C4-2B (cell line): Measurements from ENCODE around the gene SLC2A11.

Source experiments
- ZFX ChIP-seq: fragments of 450-650 bp; IDR thresholded peaks from 2 replicates; pipeline ENCODE4 v1.6.1; 2017
- TF ChIP-seq, protein P1 (sequence below): fragments of 450-650 bp; conservative IDR thresholded peaks from 2 replicates; pipeline ENCODE4 v1.5.1; 2017; ENCODE audit warnings: mild to moderate bottlenecking

DNA sequence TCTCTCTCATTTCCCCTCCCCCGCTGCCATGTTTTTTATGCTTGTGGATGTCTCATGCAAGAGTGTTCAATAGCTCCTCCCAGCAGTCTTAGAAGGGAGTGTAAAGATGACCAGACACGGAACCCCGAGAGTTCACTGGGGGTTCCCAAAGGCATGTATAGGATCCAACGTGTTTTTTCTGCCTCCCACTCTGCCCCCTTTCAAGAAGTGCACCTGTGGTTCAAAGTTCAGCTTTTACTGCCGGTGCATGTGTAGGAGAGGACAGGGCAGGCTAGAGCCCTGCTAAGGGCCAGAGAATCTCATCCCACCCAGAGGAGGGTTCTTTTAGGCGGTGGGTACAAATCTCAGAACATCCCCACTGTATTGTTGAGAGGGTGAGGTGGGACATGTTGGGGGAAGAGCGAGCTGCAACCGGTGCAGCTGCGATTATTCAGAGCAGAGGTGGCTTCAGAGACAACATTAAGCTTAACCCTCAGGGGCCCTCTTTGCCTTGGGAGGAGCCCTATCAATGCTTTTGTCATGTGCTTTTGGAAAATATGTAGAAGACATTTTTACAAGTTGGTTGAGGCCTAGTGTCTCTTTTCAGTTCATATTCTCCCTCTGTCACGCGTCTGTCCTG lies 51.0 kb downstream of the SLC2A11 start:
- no peak for TF ChIP-seq ZFX
- TF ChIP-seq, protein P1, sequence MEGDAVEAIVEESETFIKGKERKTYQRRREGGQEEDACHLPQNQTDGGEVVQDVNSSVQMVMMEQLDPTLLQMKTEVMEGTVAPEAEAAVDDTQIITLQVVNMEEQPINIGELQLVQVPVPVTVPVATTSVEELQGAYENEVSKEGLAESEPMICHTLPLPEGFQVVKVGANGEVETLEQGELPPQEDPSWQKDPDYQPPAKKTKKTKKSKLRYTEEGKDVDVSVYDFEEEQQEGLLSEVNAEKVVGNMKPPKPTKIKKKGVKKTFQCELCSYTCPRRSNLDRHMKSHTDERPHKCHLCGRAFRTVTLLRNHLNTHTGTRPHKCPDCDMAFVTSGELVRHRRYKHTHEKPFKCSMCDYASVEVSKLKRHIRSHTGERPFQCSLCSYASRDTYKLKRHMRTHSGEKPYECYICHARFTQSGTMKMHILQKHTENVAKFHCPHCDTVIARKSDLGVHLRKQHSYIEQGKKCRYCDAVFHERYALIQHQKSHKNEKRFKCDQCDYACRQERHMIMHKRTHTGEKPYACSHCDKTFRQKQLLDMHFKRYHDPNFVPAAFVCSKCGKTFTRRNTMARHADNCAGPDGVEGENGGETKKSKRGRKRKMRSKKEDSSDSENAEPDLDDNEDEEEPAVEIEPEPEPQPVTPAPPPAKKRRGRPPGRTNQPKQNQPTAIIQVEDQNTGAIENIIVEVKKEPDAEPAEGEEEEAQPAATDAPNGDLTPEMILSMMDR: no peak
